Heart left ventricle (tissue), 16 donors: ENCODE measurements around the gene TRPM2. TPM values are rescaled to one million over a fixed set of nuclear protein-coding genes. Genes with fewer than 3 reads are reported as not detected.

Experiments
- ATAC-seq, 4 donors: fragments of 200-7000 bp; cut with Tn5 transposase; one replicate each; pipeline ENCODE4 v1.9.1; 2020 to 2022; ENCODE audit warnings: moderate library complexity in 4 of 4, mild to moderate bottlenecking in 3 of 4, moderate number of reproducible peaks in 1 of 4
- DNase-seq, 5 donors: peaks; one replicate each; pipeline ENCODE4 v3.0.0-alpha.2; 2020
- H3K27ac ChIP-seq, 12 donors: fragments of 200-600 bp; sonication (generic) in 4 of 12; one replicate each; pipeline versions ENCODE4 v1.5.0 to v1.8.0; 2016 to 2022; ENCODE audit warnings: mild to moderate bottlenecking in 2 of 12
- H3K27me3 ChIP-seq, 9 donors: fragments of 200-600 bp; sonication (generic) in 2 of 9; one replicate each; pipeline versions ENCODE4 v1.5.1 to v1.8.0; 2016 to 2022; ENCODE audit warnings: mild to moderate bottlenecking in 3 of 9
- H3K36me3 ChIP-seq, 9 donors: fragments of 200-600 bp; sonication (generic) in 2 of 9; one replicate each; pipeline versions ENCODE4 v1.5.0 to v1.8.0; 2018 to 2022; ENCODE audit warnings: mild to moderate bottlenecking in 2 of 9
- H3K4me1 ChIP-seq, 12 donors: fragments of 200-600 bp; sonication (generic) in 4 of 12; one replicate each; pipeline versions ENCODE4 v1.5.0 to v1.8.0; 2016 to 2022; ENCODE audit warnings: mild to moderate bottlenecking in 3 of 12
- H3K4me3 ChIP-seq, 12 donors: fragments of 200-600 bp; sonication (generic) in 4 of 12; one replicate each; pipeline versions ENCODE4 v1.5.0 to v1.8.0; 2017 to 2022; ENCODE audit warnings: mild to moderate bottlenecking in 9 of 12, moderate library complexity in 4 of 12
- H3K9me3 ChIP-seq, 12 donors: fragments of 200-600 bp; sonication (generic) in 4 of 12; one replicate each; pipeline versions ENCODE4 v1.5.0 to v1.8.0; 2016 to 2022; ENCODE audit warnings: mild to moderate bottlenecking in 1 of 12
- CTCF ChIP-seq, 12 donors: fragments of 200-600 bp; sonication (generic) in 4 of 12; IDR thresholded peaks; one replicate each; pipeline versions ENCODE4 v1.5.0 to v1.8.0; 2018 to 2022; ENCODE audit warnings: antibody characterized with exemption in 12 of 12, mild to moderate bottlenecking in 5 of 12
- POLR2A ChIP-seq, 2 donors: fragments of 450-650 bp; IDR thresholded peaks; one replicate each; pipeline ENCODE4 v1.6.1; 2017; ENCODE audit warnings: antibody characterized with exemption in 2 of 2, mild to moderate bottlenecking in 2 of 2, moderate library complexity in 2 of 2
- WGBS, 4 donors: extraction: QIAGEN DNeasy Blood & Tissue Kit in 2 of 4; methylation state at CpG; one replicate each; pipeline versions ENCODE4 v1.1.5 to v1.1.7; 2013 to 2018; 5-methylcytosine and 5-hydroxymethylcytosine counted together
- intact Hi-C, 10 donors: fragments of 100-400 bp; cut with DNase I; formaldehyde crosslinking; loops; one replicate each; pipeline versions ENCODE4 v1.11.1 to v1.14.2; 2022
- polyA plus RNA-seq, 2 donors: library from polyadenylated mRNA; stranded (reverse); fragments of 200-250 nt; gene quantifications; one replicate each; pipeline ENCODE4 v1.2.3, GENCODE V29; 2013
- total RNA-seq, 9 donors: library from RNA; depleted of rRNA in 2 of 9; stranded (reverse); fragments of >200 nt in 2 of 9; fragmentation: NEBNext Ultra II Directional in 3 of 9; extraction: Animal tissue kit (Norgen Biotek cat#: 25700) in 3 of 9; gene quantifications; one replicate each; pipeline versions ENCODE4 v1.1.0 to v1.2.4, GENCODE V29; 2016 to 2023
- donor health status: ischemic (EF 13 %, LVEDD 7.1; RV severe dilation, severe dysfunction).
- donor health status: healthy with polysubstance abuse.
- donor health status: DM: no; HTN: yes; CAD: no.
- donor health status: DM: no; HTN: no; CAD: no.
- donor health status: ischemic (EF 25% LVEDD 6.9; RV normal size, moderate dysfunction).
- donor health status: ischemic (EF 25% LVEDD 5.7; RV mildly dilated, moderate dysfunction).
- donor health status: healthy.
- donor health status: DM: yes; HTN: yes; CAD: no.
- donor health status: ischemic (EF 35%, LVEDD 5.7; RV mildly dilated, moderate dysfunction).
- donor health status: nonischemic (EF 11% LVEDD 7.7; RV severe dilation, severe dysfunction).
- donor health status: DM: yes; HTN: yes; CAD: no.
- donor health status: PGD.
- donor health status: ischemic (EF 29% LVEDD 5.4; RV normal size, mild dysfunction).
- donor health status: nonischemic (EF 23%, LVEDD 6.1; RV moderate dilation, normal function).

Gene TRPM2
- total and polyA plus RNA-seq, 11 donors = 0.66 to 20.5 (median 1.2) TPM

- H3K4me3 ChIP-seq = no peak overlapping the region
- peak overlapping the region in 6 of 12 donors; percentile 74 to 92 (median 87) for H3K27ac ChIP-seq
- DNase-seq (peak in 1 of 5 donors; percentile 28), ATAC-seq (no peak)
- intact Hi-C loops = loop anchor here in 2 of 10 donors (2.0 to 5.0 kb wide), 2 partner anchors 16 to 52 kb away; partner anchors contain the start of gene LRRC3 (in 1 of the 2)
- H3K4me1 ChIP-seq = peaks cover 0 to 17% (median 2%) of the 10 kb centered on the region in 12 donors
- peaks cover 0 to 32% (median 0%) of the 10 kb centered on the region in 9 donors for H3K36me3 ChIP-seq
- no peaks in the 10 kb centered on the region for H3K27me3 ChIP-seq
- H3K9me3 ChIP-seq = no peaks in the 10 kb centered on the region
- WGBS, 4 donors = 72 to 78% (median 76%) methylated on average over 10 to 11 of the region's 11 CpGs
- TF ChIP-seq POLR2A (IDR thresholded peaks at IDR 0.05) (no peak), CTCF (IDR thresholded peaks at IDR 0.05) (no peak)
These were observed 85.8 kb downstream of the TRPM2 start for GRCh38 chr21:44439211-44439600.

GRCh38 chr21:44440241-44441040 is 87.0 kb downstream of the TRPM2 start:
- Histone ChIP-seq H3K9me3 (no peaks in the 10 kb centered on the region), H3K27me3 (no peaks in the 10 kb centered on the region), H3K4me1 (peaks cover 0 to 17% (median 2%) of the 10 kb centered on the region in 12 donors), H3K36me3 (peaks cover 0 to 28% (median 0%) of the 10 kb centered on the region in 9 donors), H3K27ac (no peak overlapping the region), H3K4me3 (no peak overlapping the region)
- TF ChIP-seq POLR2A (IDR thresholded peaks at IDR 0.05) (no peak), CTCF (IDR thresholded peaks at IDR 0.05) (no peak)
- WGBS, 4 donors = 80 to 87% (median 85%) methylated on average over 24 to 33 of the region's 33 CpGs
- DNase-seq (peak in 2 of 5 donors; percentile 21 to 55), ATAC-seq (no peak)
- intact Hi-C loops = loop anchor here in 1 of 10 donors (10.0 kb wide), 1 partner anchor 76 kb away; no protein-coding TSS in a partner anchor

GRCh38 chr21:44441041-44441400 is 87.6 kb downstream of the TRPM2 start:
- Histone ChIP-seq H3K27ac (no peak overlapping the region), H3K36me3 (peaks cover 0 to 25% (median 0%) of the 10 kb centered on the region in 9 donors), H3K27me3 (no peaks in the 10 kb centered on the region), H3K9me3 (no peaks in the 10 kb centered on the region), H3K4me1 (peaks cover 0 to 17% (median 2%) of the 10 kb centered on the region in 12 donors), H3K4me3 (no peak overlapping the region)
- intact Hi-C loops = loop anchor here in 1 of 10 donors (10.0 kb wide), 1 partner anchor 76 kb away; no protein-coding TSS in a partner anchor
- 84 to 91% (median 86%) methylated on average over 7 to 10 of the region's 10 CpGs for WGBS, 4 donors
- no peak for ATAC-seq
- DNase-seq = peak in 1 of 5 donors; percentile 6
- TF ChIP-seq POLR2A (IDR thresholded peaks at IDR 0.05) (no peak), CTCF (IDR thresholded peaks at IDR 0.05) (no peak)

GRCh38 chr21:44441581-44442265 is 88.3 kb downstream of the TRPM2 start:
- peaks cover 0 to 21% (median 0%) of the 10 kb centered on the region in 9 donors for H3K36me3 ChIP-seq
- ATAC-seq = no peak
- no peak for TF ChIP-seq CTCF (IDR thresholded peaks at IDR 0.05)
- intact Hi-C loops = loop anchor here in 1 of 10 donors (10.0 kb wide), 1 partner anchor 77 kb away; no protein-coding TSS in a partner anchor
- no peaks in the 10 kb centered on the region for H3K9me3 ChIP-seq
- peak in 2 of 5 donors; percentile 17 to 41 for DNase-seq
- H3K4me3 ChIP-seq = no peak overlapping the region
- H3K27me3 ChIP-seq = peaks cover 0 to under 1% (median 0%) of the 10 kb centered on the region in 9 donors
- H3K27ac ChIP-seq = no peak overlapping the region
- H3K4me1 ChIP-seq = peaks cover 0 to 17% (median 2%) of the 10 kb centered on the region in 12 donors
- 82 to 91% (median 86%) methylated on average over 13 to 20 of the region's 20 CpGs for WGBS, 4 donors
